Measurements from ENCODE around the gene ZNF385C.
"Not testable (repeated sequence)": the region's sequence is repeated elsewhere in the genome, so short reads cannot be mapped to it uniquely, and the experiment has no call there.

Gene ZNF385C, protein sequence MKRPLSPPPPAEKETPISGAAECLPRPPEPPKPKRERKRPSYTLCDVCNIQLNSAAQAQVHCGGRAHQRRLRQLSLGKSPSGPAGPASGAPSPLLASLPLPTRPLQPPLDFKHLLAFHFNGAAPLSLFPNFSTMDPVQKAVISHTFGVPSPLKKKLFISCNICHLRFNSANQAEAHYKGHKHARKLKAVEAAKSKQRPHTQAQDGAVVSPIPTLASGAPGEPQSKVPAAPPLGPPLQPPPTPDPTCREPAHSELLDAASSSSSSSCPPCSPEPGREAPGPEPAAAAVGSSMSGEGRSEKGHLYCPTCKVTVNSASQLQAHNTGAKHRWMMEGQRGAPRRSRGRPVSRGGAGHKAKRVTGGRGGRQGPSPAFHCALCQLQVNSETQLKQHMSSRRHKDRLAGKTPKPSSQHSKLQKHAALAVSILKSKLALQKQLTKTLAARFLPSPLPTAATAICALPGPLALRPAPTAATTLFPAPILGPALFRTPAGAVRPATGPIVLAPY

DNA sequence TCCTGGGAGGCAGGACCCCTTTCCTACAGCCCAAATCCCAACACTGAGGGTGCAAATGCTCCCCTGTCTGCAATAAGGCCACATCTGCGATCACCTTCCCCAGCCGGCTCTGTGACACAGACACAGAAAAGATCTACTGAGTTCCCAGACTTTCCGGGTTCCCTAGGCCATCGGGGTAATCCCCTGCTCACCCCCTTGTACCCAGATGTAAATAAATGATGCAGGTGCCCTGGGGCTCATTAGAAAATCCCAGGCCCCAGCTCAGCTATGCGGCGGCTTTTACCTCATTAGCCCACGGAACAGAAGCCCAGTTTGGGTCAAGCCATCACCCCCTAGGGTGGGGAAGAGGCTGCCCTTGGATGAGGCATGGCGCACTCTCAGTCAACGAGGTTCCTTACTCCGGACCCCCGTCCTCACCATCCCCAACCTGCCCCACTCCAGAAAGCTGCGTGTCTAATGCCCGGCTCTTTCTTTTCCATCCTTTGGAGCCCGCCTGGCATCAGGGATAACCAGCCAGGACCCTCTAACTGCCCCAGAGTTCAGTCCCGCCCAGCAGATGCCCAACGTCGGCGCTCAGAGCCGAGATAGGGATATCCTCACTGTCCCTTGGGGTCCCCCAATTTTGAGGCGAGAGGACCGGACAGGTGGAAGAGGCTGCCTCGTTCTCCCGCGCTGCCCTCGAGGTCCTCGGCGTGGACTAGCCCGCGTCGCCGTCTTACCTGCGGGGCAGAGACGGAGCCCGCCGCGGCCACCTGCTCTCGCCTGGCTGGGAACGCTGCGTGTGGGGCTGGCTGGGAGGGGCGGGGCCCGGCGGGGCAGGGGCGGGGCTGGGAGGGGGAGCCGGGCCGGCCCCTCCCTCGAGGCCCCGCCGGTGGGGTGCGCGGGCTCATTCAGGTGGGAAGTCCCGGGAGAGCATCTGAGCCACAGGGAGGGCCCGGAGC, at the start of gene ZNF385C:
ZNF385C (minus strand) TSS at position 783 of the 941 bp plus-strand sequence. CDS start 35,417 bp downstream, outside the sequence.
- DNase-seq (ENCODE audit: extremely low read depth, low read depth) = no peak
- no peak within 1 kb of the TSS for H3K4me3 ChIP-seq (replicated peaks; ENCODE audit: low read depth, low read length)
- TF ChIP-seq, protein P1, sequence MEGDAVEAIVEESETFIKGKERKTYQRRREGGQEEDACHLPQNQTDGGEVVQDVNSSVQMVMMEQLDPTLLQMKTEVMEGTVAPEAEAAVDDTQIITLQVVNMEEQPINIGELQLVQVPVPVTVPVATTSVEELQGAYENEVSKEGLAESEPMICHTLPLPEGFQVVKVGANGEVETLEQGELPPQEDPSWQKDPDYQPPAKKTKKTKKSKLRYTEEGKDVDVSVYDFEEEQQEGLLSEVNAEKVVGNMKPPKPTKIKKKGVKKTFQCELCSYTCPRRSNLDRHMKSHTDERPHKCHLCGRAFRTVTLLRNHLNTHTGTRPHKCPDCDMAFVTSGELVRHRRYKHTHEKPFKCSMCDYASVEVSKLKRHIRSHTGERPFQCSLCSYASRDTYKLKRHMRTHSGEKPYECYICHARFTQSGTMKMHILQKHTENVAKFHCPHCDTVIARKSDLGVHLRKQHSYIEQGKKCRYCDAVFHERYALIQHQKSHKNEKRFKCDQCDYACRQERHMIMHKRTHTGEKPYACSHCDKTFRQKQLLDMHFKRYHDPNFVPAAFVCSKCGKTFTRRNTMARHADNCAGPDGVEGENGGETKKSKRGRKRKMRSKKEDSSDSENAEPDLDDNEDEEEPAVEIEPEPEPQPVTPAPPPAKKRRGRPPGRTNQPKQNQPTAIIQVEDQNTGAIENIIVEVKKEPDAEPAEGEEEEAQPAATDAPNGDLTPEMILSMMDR (IDR thresholded peaks at IDR 0.05; ENCODE audit: low read depth, low read length, missing control alignments) = no peak

DNA sequence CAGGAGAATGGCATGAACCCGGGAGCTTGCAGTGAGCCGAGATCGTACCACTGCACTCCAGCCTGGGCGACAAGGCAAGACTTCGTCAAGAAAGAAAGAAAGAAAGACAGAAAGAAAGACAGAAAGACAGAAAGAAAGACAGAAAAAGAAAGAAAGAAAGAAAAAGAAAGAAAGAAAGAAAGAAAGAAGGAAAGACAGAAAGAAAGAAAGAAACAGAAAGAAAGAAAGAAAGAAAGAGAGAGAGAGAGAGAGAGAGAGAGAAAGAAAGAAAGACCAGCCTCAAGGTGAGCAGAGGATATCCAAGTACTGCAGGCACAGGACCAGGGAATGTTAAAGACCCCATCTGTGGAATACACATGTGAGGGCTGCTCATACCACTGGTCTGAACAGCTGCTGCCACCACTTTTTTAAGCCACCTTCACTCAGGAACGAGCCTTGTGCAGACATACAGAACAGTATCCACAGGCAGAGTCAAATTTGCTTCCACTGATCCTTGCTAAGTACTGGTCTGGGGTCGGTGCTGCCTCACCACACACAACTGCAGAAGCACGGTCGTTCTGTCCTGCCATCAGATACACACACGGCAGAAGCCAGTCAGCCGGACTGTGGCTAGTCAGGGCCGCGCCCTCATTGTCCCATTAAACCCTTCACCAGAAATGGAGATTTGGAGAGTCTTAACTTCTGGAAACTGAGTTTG, 48.8 kb upstream of the ZNF385C start:
- TF ChIP-seq, protein P1 (IDR thresholded peaks at IDR 0.05; ENCODE audit: low read depth, low read length, missing control alignments) = no peak
- H3K4me3 ChIP-seq (replicated peaks; ENCODE audit: low read depth, low read length) = no peak overlapping the region
- no peak for DNase-seq (ENCODE audit: extremely low read depth, low read depth)

DNA sequence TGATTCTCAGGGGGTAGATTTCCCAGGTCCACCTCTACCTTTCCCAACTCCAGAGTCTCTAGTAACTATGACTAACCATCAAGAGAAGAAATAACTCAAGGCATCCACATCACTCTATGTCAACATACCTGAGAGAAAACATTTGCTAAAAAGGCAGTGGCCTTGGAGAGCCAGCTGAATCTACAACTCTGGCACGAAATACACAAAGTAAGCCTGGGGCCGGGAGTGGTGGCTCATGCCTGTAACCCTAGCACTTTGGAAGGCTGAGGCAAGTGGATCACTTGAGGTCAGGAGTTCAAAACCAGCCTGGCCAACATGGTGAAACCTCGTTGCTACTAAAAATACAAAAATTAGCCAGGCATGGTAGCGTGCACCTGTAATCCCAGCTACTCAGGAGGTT, 44.9 kb upstream of the ZNF385C start:
- not testable (repeated sequence) for DNase-seq (ENCODE audit: extremely low read depth, low read depth); H3K4me3 ChIP-seq (replicated peaks; ENCODE audit: low read depth, low read length)

DNA sequence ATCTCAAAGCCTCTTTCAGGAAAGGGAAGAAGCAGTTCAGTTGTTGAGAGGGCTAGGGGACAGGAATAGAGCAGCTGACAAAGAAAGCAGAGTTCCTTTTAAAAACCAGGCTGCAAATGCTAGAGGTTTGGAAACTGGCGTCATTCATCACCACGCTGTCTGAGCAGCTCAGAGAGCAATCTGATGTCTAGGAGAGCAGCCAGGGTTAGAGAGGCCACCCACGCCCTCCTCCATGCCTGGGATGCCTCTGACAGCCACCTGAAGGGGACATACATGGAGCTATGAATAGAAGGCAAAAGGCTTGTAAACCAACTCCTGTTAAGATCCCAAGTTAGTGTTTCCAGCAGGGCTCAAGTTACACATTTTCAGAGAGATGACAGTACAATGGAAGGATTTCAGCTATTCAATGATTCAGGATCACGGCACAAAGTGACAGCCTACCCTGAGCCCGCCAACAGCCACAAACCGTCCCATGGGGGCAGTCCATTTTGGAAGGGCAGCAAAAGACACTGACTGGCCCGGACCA, 44.2 kb upstream of the ZNF385C start:
- DNase-seq (ENCODE audit: extremely low read depth, low read depth) = no peak
- H3K4me3 ChIP-seq (replicated peaks; ENCODE audit: low read depth, low read length) = no peak overlapping the region
- TF ChIP-seq, protein P1 (IDR thresholded peaks at IDR 0.05; ENCODE audit: low read depth, low read length, missing control alignments) = no peak

DNA sequence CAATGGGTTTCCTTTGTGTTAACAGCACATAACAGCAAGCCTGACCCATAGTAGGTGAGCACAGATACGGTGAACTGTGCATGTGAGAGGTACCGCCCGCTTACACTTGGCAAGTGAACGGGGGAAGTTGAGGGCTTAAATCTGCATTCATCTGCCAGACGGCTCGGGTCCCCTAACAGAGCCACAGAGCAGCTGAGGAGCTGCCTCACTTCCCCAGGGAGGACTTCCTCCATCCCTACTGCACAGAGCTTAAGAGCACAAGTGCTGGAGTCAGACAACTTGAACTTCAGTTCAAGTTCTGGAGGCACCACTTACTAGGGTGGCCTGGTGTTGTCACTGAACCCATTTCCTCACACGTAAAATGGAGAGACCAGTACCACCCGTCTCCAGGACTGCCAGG, 43.1 kb upstream of the ZNF385C start:
- no peak for DNase-seq (ENCODE audit: extremely low read depth, low read depth)
- TF ChIP-seq, protein P1 (IDR thresholded peaks at IDR 0.05; ENCODE audit: low read depth, low read length, missing control alignments) = no peak
- no peak overlapping the region for H3K4me3 ChIP-seq (replicated peaks; ENCODE audit: low read depth, low read length)

DNA sequence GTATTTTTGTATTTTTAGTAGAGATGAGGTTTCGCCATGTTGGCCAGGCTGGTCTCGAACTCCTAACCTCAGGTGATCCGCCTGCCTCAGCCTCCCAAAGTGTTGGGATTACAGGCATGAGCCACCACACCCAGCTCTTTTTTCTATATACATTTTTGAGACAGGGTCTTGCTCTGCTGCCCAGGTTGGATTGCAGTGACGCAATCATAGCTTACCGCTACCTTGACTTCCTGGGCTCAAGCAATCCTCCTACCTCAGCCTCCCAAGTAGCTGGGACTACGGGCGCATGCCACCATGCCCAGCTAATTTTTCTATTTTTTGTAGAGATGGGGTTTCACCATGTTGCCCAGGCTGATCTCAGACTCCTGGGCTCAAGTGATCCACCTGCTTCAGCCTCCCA, 42.4 kb upstream of the ZNF385C start:
- H3K4me3 ChIP-seq (replicated peaks; ENCODE audit: low read depth, low read length); DNase-seq (ENCODE audit: extremely low read depth, low read depth): not testable (repeated sequence)

DNA sequence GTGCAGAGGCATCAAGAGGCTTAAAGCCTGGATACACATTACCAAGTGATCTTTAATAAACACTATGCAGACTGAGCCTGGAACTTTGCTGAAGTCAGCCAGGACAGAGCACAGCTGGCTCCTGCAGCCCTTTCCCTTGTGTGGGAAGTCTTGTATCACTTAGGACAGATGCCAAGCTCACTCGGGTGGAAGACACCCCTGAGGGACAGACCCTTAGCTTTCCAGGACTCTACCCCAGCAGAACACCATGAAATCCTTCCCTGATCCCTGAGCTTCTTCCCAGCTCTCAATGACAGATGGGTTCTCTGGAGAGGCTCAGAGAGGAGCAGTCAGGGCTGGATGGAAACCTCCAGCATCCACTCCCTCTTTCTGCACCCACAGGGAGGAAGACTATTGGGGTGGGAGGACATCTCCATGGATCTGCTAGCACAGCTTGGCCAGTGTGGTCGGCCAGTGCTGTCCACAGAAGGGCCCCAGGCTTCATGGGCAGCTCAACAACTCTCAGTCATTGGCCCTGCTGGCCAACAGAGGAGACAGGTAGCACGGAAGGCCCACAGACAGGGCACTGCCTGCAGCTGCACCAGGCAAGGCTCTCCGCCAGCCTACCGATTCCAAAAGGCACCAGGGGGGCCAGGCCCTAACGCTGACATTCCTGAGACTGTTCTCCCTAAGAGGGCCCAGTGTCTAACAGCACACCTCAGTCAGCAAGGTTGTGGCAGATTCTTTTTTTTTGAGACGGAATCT, 40.6 kb upstream of the ZNF385C start:
- no peak overlapping the region for H3K4me3 ChIP-seq (replicated peaks; ENCODE audit: low read depth, low read length)
- DNase-seq (ENCODE audit: extremely low read depth, low read depth) = no peak
- TF ChIP-seq, protein P1 (IDR thresholded peaks at IDR 0.05; ENCODE audit: low read depth, low read length, missing control alignments) = no peak
